WI38 (cell line): ENCODE data around the gene C10orf143.
"Not testable (repeated sequence)": the region's sequence is repeated elsewhere in the genome, so short reads cannot be mapped to it uniquely, and the experiment has no call there.

Experiments
- H3K4me3 ChIP-seq: 2 replicates; pipeline ENCODE4 v1.5.1; 2011; ENCODE audit warnings: low read depth, mild to moderate bottlenecking, control low read depth, low read length
- TF ChIP-seq, protein P1 (sequence below): IDR thresholded peaks from 2 replicates; pipeline ENCODE4 v1.5.1; 2012; ENCODE audit warnings: low read depth, mild to moderate bottlenecking, control low read depth, low read length

C10orf143 gene

DNA sequence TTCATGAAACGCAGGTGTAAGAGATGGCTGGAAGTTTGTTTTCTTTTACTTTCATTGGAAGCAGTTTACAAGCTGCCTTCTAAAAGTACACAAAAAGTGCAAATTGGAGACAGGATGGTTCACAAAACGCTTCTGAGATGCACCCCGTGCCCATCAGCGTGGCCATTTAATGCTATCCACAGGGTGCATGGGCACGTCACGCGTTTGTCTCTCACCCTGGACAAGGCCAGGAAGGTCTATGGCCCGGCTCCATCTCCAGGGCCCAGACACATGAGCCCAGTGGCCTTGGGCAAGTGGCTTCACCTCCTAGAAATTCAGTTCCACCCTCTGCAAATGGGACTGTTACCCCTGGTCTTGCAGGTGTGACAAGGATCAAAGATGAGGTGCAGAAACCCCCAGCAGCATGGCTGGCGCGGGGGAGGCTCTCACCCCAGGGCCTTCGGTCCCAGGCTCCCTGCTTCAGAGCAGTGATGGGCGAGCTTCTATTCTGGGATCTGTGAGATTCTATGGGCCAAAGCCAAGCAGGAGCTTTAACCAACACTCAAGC, 85.8 kb downstream of the C10orf143 start:
- no peak overlapping the region for H3K4me3 ChIP-seq
- TF ChIP-seq, protein P1, sequence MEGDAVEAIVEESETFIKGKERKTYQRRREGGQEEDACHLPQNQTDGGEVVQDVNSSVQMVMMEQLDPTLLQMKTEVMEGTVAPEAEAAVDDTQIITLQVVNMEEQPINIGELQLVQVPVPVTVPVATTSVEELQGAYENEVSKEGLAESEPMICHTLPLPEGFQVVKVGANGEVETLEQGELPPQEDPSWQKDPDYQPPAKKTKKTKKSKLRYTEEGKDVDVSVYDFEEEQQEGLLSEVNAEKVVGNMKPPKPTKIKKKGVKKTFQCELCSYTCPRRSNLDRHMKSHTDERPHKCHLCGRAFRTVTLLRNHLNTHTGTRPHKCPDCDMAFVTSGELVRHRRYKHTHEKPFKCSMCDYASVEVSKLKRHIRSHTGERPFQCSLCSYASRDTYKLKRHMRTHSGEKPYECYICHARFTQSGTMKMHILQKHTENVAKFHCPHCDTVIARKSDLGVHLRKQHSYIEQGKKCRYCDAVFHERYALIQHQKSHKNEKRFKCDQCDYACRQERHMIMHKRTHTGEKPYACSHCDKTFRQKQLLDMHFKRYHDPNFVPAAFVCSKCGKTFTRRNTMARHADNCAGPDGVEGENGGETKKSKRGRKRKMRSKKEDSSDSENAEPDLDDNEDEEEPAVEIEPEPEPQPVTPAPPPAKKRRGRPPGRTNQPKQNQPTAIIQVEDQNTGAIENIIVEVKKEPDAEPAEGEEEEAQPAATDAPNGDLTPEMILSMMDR, result no peak

DNA sequence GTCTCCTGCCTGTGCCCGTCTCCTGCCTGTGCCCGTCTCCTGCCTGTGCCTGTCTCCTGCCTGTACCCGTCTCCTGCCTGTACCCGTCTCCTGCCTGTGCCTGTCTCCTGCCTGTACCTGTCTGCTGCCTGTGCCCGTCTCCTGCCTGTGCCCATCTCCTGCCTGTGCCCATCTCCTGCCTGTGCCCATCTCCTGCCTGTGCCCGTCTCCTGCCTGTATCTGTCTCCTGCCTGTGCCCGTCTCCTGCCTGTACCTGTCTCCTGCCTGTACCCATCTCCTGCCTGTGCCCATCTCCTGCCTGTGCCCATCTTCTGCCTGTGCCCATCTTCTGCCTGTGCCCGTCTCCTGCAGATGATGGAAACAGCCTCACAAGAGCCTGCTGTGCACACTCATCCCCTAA, 86.3 kb downstream of the C10orf143 start:
- not testable (repeated sequence) for H3K4me3 ChIP-seq

DNA sequence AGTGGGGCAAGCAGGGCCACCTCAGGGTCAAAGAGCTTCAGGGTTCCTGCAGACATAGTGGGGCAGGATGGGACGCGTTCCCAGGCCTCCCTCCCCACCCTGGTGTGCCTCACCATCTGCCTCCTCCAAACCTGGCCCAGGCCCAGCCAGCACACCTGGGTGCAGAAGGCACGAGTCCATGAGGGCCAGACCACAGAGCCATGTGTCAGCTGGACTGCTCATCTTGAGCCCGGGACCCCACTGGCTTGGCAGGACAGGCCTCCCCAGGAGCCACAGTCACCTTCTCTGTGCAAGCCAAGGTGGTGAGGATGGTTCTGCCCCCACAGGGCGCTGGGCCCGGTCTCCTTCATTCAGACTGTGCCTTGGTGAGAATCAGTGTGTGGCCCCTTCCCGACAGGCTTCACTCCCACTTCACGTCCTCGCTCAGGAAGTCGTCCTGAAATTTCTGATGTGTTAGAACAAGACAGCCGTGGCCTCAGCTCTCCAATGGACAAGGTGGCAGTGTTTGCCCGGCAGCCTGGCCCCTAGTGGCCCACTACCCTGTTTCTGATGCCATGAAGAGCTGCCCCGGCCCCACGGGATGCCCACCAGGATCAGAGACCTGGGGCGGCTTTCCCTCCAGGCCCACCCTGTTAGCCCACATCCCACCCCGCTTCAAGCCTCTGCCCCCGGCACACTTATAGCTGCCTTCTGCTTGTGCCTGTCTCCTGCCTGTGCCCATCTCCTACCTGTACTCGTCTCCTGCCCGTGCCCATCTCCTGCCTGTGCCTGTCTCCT, 87.0 kb downstream of the C10orf143 start:
- TF ChIP-seq, protein P1, result no peak
- no peak overlapping the region for H3K4me3 ChIP-seq

DNA sequence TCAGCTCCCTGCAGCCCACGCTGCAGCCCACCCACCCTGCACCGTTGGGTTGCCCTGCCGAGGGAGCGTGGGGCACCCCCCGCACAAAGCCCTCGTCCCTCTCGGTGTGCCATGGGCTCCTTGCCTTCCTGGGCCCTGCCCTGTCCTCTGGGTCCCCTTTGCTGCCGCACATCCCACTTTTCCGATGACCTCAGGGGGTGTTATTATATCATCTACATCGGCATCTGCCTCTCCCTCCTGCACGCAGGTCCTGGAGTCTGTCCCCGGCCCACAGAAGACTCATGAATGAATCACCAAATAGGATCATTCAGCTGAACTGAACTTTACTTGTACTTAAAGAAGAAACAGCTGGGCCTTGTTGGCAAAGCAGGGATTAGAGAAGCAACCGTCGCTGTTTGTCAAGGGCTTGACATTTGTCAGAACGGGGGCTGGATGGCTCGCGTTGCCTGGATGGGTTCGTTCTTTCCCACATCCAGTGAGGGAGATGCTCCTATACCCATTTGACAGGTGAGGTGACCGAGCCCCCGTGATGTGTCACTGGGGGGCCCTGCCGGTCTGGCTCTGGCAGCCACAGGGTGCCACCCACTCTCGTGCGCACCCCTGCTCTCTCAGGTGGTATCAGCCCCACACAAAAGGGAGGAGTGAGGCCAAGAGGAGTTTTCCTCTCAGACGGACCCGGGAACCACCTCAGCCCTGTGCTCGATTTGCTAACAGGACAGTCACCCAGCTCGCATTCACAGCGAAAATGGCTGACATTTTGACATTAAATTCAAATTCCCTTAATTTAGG, 87.9 kb downstream of the C10orf143 start:
- no peak overlapping the region for H3K4me3 ChIP-seq
- TF ChIP-seq, protein P1, result no peak

DNA sequence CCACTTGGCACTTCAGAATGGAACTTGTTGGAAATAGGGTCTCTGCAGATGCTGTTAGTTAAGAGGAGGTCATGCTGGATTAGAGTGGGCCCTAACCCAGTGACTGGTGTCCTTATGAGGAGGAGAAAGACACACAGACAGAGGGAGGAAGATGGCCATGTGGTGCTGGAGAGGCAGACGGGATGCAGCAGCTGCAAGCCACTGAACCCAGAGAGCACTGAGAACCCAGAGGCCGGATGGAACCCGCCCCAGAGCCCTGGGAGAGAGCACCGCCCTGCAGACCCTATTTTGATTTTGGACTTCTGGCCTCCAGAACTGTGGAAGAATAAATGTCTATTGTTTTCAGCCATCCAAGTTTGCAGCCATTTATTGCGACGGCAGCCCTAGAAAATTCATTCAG, 88.5 kb downstream of the C10orf143 start:
- no peak overlapping the region for H3K4me3 ChIP-seq
- TF ChIP-seq, protein P1, result no peak

DNA sequence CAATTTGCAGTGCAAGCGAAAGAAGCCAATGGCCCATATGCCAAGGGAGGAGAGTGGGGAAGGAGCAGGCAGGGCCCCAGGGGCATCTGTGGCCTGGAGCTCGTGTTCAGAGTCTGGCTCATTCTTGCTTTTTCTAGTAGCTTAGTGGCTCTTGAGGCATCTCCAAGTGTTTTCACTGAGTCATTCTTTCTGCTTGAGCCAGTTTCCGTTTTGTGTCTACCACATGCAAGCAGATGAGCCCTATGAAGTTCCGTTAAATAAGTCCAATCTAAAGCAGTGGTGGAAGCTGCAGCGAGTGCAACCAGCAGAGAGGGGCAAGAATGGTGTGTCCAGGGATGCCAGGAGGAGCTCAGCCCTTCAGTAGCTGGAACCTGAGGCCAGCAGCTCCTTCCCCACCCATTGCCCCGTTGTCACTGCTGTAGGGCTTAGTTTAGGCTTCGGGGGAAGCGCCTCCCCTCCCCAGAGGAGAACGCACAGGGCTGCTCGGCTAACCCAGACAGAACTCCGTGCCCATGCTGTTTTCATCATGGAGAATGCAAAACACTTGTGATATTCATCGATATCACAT, 89.2 kb downstream of the C10orf143 start:
- no peak overlapping the region for H3K4me3 ChIP-seq
- TF ChIP-seq, protein P1, result no peak

DNA sequence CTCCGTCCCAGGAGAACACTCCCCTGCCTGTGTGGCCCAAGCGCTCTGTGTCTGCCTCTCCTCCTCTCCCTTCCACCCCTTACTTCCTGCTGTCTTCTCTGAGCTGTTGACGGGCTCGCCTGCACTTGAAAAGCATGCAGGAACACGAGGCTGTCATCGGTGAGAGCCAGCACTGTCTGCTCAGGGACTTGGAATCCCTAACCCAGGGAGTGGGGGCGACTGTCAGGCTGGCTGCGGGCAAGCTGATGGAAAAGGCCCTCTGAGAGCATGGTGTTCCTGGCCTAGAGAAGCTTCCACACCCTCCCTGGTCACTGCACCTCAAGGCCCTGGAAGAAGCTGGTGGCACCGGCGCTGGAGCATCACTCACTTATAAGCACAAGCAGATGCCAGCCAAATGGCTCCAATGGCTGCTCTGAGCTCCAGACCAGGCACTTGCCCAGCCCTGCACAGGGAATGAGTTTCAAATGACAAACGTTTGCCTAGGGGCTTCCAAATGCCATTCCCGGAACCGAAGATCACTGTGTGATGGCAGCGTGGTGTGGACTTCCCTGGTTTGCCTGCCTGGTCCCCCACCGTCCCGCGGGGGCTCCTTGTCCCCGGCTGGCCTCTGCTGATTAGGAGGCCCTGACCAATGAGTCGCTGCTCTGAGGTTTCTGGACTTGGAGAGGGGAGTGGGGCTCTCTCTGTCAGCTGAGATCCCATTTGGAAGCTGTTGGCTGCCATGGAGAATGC, 89.8 kb downstream of the C10orf143 start:
- no peak overlapping the region for H3K4me3 ChIP-seq
- TF ChIP-seq, protein P1, result no peak
